ENCODE measurements around the gene OGA. TPM values are rescaled to one million over a fixed set of nuclear protein-coding genes. Genes with fewer than 3 reads are reported as not detected.

OGA gene
- total RNA-seq, 1 donor, result 93.7 TPM

- H3K4me3 ChIP-seq (ENCODE audit: low read depth, low read length), result peak overlapping the region; percentile 60
- DNase-seq (ENCODE audit: low read depth), result no peak
- no peak for TF ChIP-seq CTCF (IDR thresholded peaks at IDR 0.05; ENCODE audit: insufficient read depth, low read length)
These were observed 809 bp upstream of the OGA start for GRCh38 chr10:101818872-101819633.

GRCh38 chr10:101817337-101818118 is 716 bp downstream of the OGA start:
- TF ChIP-seq CTCF (IDR thresholded peaks at IDR 0.05; ENCODE audit: insufficient read depth, low read length), result no peak
- H3K4me3 ChIP-seq (ENCODE audit: low read depth, low read length), result peak overlapping the region; percentile 98
- DNase-seq (ENCODE audit: low read depth), result peak; percentile 97

- no peak for DNase-seq (ENCODE audit: low read depth)
- peak overlapping the region; percentile 98 for H3K4me3 ChIP-seq (ENCODE audit: low read depth, low read length)
- no peak for TF ChIP-seq CTCF (IDR thresholded peaks at IDR 0.05; ENCODE audit: insufficient read depth, low read length)
These were observed 1.3 kb downstream of the OGA start for GRCh38 chr10:101816913-101817336.

GRCh38 chr10:101816376-101816775 is 1.9 kb downstream of the OGA start:
- peak; percentile 57 for DNase-seq (ENCODE audit: low read depth)
- TF ChIP-seq CTCF (IDR thresholded peaks at IDR 0.05; ENCODE audit: insufficient read depth, low read length), result no peak
- H3K4me3 ChIP-seq (ENCODE audit: low read depth, low read length), result peak overlapping the region; percentile 98

- H3K4me3 ChIP-seq (ENCODE audit: low read depth, low read length), result peak overlapping the region; percentile 98
- TF ChIP-seq CTCF (IDR thresholded peaks at IDR 0.05; ENCODE audit: insufficient read depth, low read length), result no peak
- peak; percentile 41 for DNase-seq (ENCODE audit: low read depth)
These were observed 3.7 kb downstream of the OGA start for GRCh38 chr10:101814466-101815071.

- no peak for DNase-seq (ENCODE audit: low read depth)
- TF ChIP-seq CTCF (IDR thresholded peaks at IDR 0.05; ENCODE audit: insufficient read depth, low read length), result no peak
- H3K4me3 ChIP-seq (ENCODE audit: low read depth, low read length), result no peak overlapping the region
These were observed 5.6 kb downstream of the OGA start for GRCh38 chr10:101812606-101813005.
